Measurements from ENCODE around the gene SUSD6. TPM values are rescaled to one million over a fixed set of nuclear protein-coding genes. Genes with fewer than 3 reads are reported as not detected.
A peak's percentile ranks its signal among the peaks of the same experiment; 100 is the strongest.

Gene SUSD6
- total and polyA plus RNA-seq, 12 donors, result 5.9 to 46.3 (median 25.2) TPM

DNA sequence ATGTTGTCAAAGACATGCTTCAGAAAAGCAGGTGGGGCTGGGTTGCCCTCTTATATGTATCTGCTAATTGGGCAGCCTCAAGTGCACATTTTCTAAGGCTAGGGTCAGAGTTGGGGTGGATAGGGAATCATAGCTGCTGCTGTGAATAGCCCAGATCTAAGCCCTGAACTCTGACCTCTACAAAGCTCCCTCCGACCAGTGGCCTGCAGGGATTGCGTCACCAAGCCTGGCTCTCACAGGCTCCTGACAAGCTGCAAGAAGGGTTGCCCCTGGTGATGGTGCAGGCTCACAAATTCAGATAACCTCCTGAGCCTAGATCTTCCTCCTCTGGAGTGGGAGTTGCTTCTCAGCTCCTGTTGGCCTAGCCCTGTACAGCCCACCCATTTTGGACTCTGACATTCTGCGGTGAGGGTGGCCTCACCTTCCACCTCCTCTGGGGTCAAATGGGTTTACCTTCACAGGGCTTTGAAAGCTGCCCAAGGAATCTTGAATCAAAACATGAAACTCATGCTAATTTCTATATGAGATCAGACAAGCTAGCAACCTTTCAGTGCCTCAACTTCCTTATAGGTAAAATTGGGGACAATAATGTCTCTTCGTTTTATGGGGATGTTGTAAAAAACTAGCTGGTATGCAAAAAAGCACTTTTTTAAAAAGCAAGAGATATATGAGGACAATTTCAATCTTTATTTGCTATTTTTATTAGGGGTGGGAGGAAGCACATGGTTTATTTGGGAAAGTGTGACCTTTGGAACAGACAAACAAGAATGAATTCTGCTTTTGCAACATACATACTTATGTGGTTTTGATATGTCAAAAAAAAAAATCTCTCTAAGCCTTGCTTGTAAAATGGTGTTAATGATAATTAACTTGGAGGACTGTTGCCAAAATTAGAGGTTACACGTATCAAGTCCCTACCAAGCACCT lies 4.9 kb upstream of the SUSD6 start:
- TF ChIP-seq, protein P1, sequence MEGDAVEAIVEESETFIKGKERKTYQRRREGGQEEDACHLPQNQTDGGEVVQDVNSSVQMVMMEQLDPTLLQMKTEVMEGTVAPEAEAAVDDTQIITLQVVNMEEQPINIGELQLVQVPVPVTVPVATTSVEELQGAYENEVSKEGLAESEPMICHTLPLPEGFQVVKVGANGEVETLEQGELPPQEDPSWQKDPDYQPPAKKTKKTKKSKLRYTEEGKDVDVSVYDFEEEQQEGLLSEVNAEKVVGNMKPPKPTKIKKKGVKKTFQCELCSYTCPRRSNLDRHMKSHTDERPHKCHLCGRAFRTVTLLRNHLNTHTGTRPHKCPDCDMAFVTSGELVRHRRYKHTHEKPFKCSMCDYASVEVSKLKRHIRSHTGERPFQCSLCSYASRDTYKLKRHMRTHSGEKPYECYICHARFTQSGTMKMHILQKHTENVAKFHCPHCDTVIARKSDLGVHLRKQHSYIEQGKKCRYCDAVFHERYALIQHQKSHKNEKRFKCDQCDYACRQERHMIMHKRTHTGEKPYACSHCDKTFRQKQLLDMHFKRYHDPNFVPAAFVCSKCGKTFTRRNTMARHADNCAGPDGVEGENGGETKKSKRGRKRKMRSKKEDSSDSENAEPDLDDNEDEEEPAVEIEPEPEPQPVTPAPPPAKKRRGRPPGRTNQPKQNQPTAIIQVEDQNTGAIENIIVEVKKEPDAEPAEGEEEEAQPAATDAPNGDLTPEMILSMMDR (IDR thresholded peaks at IDR 0.05), result no peak
- H3K4me3 ChIP-seq, result no peak overlapping the region
- H3K27me3 ChIP-seq, result no peaks in the 10 kb centered on the region
- no peak for DNase-seq
- H3K27ac ChIP-seq, result no peak overlapping the region
- no peaks in the 10 kb centered on the region for H3K9me3 ChIP-seq
- ATAC-seq, result no peak
- WGBS, 2 donors, result 87 to 92% methylated on average over 5 of the region's 5 CpGs
- H3K36me3 ChIP-seq, result no peaks in the 10 kb centered on the region
- H3K4me1 ChIP-seq, result peaks cover 2 to 28% (median 12%) of the 10 kb centered on the region in 9 donors
- intact Hi-C loops (cut with DNase I), result loop anchor here in 1 of 10 donors (5.0 kb wide), 1 partner anchor 121 kb away; no protein-coding TSS in a partner anchor

DNA sequence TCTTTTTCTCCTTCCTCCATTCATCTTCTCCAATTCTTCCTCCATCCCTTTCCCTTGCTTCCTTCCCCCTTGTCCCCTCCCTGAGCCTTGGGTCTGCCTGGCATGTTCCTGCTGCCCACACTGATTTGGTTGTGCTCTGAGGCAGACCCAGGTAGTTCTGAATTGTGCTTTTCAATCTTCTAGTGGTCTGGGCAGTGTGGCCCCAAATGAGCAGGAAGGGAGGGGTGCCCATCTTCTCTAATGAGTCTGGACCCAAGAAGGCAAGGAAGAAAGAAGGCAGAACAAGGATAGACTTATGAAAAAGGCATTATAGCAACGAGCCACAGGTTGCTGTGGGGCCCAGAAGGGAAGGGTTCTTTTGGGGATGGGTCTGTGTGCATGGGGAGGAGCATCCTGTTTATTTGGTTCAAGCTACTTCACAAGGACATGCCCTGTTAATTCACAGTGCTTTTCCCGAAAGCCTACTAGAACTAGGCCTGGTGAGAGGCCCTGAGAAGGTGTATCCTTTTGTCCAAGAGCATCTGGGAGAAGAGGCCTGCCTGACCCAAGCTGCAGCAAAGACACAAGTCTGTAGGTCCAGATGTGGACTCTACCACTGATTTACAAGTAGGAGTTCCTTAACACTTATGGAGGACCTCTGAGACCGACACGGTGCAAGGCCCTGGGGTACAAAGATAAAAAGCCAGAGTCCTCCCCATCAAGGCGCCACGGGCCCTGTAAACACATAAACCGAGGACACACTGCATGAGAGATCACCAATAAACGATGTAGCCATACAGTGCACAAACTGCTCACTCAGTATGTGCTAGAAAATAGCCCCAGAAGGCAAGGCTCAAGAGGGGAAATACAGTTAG lies 1.1 kb upstream of the SUSD6 start:
- ATAC-seq, result peak in 4 of 8 donors; percentile 4 to 27 (median 13)
- DNase-seq, result no peak
- Histone ChIP-seq H3K27ac (peak overlapping the region; percentile 41 to 99 (median 84)), H3K4me3 (peak overlapping the region in 9 of 10 donors; percentile 36 to 91 (median 82)), H3K9me3 (no peaks in the 10 kb centered on the region), H3K4me1 (peaks cover 11 to 59% (median 42%) of the 10 kb centered on the region in 9 donors), H3K36me3 (peaks cover 0 to 15% (median 0%) of the 10 kb centered on the region in 9 donors), H3K27me3 (no peaks in the 10 kb centered on the region)
- 53 to 62% methylated on average over 8 of the region's 8 CpGs for WGBS, 2 donors
- intact Hi-C loops (cut with DNase I), result loop anchor here (2.0 to 10.0 kb wide), 9 partner anchors 37 to 112 kb away; no protein-coding TSS in a partner anchor
- TF ChIP-seq, protein P1 (IDR thresholded peaks at IDR 0.05), result no peak

DNA sequence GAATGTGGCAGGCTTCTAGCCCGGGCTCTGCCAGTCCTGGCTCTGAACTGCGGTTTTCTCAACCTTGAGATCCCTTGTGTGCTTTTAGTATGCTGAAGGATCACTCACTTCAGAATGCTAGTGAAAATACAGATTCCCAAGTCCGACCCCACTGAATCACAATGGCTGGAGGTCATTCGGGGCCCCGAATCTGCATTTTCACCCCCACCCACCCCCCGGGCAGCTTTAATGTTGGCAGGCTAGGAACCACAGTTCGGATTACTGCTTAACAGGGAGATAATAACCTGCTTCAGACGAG lies 573 bp upstream of the SUSD6 start:
- intact Hi-C loops (cut with DNase I), result loop anchor here (1.0 to 10.0 kb wide), 10 partner anchors 36 to 156 kb away; partner anchors contain the start of gene SRSF5 (in 1 of the 10)
- WGBS, 2 donors, result 13 to 14% methylated on average over 8 of the region's 8 CpGs
- DNase-seq (no peak), ATAC-seq (peak in 4 of 8 donors; percentile 1 to 4 (median 2))
- peak overlapping the region; percentile 41 to 99 (median 84) for H3K27ac ChIP-seq
- peak overlapping the region in 9 of 10 donors; percentile 36 to 91 (median 82) for H3K4me3 ChIP-seq
- TF ChIP-seq, protein P1 (IDR thresholded peaks at IDR 0.05), result no peak
- no peaks in the 10 kb centered on the region for H3K27me3 ChIP-seq
- no peaks in the 10 kb centered on the region for H3K9me3 ChIP-seq
- peaks cover 13 to 65% (median 47%) of the 10 kb centered on the region in 9 donors for H3K4me1 ChIP-seq
- peaks cover 0 to 15% (median 0%) of the 10 kb centered on the region in 9 donors for H3K36me3 ChIP-seq
